Activated CD4-positive, alpha-beta T cell treated with anti-CD3 and anti-CD28 coated beads, Interleukin-2, Interleukin-4, amounts not matched to agents 100 ng/mL and 50 ng/mL, durations not matched to agents 16 hours and 8 hours (primary cell): Measurements from ENCODE around the gene FXYD2.

ENCODE experiments used
- DNase-seq: peaks from one replicate; pipeline ENCODE4 v3.0.0-alpha.2; 2020; ENCODE audit warnings: low spot score

Gene FXYD2

DNA sequence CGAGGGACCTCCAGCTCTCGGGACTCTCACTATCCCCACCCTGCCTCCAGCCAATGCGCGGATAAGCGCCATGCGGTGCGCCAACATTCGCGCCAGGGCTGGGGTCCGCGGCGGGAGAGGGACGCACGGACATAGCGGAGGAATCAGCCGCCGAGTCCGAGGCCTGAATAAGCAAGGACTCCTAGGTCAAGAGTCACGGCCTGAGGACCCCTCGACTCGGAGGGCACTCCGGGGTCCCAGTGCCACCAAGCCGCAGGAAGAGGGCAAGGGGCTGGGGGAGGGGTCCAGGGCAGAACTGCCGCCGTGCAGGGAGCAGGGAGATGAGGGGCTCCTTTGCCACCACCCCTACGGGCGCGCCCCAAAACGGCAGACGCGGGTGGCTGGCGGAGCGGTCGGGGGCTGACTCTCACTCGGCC, 28.1 kb downstream of the FXYD2 start:
- DNase-seq, result no peak

DNA sequence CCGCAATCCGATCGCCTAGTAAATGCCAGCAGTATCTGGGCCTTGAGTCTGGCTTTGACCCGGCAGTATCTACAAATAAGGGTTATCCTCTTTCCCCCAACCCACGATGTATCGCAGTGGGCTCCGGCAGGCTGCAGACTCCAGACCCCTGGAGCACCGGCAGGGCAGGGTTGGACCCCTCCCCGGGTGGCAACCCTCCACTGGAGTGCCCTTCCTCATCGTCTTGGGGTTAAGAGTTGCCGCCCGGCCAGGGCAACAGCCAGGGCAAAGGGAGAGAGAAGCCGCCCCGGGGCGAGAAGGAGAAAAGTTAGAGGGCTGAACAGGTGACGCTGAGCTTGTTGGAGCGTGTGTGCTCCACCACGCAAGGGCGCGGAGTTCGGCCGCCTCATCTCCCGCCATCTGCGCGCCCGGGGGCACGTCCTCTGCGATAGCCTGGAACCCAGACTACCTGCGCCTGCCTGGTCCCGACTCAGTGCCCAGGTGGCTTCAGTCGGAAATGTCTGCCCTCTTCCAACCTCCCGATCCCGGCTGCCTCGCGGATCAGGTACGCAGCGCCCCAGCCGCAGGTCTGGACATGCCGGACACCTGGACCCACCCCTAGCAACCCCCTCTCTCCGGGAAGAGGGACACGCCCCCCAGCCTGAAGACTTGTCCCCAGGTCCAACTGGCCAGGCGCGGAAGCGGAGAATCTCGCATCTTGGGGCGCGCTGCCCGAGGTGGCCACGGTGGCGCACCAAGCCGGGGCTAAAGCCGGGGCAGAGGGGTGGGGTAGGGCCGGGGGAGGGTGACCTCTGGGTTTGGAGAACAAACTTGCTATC, 28.7 kb downstream of the FXYD2 start:
- DNase-seq, result no peak

DNA sequence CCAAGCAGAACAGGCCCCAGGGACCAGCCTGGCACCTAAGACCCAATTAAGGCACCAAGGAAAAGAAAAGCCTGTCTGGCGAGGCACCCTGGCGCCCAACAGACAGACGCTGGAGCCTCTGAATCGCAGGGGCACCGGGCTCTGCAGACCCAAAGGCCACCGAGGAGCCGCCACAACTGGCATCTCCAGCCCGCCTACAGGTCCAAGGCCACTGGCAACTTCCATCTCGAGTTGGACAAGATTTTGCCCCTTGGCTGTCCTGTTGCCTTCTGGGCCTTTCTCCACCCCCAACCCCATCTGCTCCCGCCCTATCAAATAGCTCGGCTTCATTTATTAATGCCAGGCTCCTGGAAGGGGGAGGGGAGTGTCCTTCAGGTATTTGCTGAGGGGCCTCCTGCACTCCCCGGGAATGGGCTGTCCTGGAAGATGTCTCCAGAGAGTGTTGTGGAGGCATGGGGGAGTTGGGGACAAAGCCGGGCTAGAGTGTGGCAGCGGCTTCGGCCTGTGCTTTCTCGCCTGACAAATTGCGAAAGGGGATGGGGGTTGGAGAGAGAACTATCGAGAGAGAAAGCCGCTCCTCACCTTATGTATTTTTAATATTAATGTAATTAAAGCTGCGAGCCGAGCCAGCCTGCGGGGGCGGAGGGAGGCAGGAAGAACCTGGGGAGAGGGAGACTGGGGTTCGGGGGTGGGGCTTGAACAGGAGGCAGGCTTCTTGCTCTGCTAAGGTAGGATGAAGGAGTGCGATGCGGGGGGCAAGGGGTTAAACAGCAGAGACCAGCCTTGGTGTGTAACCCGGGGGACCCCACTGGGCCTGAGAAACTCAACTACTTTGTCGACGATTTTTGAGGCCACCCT, 29.5 kb downstream of the FXYD2 start:
- DNase-seq, result no peak

DNA sequence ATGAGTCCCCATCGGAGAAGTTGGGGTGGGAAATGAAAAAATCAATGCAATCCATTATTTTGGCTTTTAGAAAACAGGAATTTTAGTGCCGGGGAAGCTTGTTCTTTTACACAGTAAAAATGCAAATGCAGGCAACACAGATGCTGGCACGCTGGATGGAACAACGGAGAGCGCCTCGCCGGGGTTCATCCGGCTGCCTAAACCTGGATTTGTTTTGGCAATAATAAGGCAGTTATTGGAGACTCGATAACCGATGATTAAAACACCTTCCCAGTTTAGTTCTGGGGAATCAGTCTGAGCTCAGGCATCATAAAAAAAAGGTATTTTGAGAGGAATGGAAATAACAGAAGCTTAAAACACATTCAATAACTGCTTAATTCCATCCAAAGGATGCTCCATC, 30.4 kb downstream of the FXYD2 start:
- DNase-seq, result no peak

DNA sequence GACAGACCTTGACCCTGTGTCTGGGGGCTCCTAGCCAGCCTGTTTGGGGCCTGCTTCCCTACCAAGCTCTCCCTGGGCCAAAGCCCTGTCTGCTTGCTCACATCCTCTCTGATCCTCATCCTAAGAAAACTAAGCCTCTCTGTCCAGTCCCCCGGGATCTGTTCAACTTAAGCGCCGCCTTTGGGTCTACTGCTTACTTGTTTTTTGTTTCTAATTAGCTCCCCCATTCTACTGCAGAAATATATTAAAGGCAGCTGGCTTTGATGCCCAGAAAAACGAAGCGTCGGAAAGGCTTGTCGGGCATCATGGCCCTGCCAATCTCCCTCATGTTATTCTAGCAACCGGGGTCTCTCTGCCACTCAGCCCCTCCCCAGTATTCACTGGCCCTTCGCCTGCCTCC, 31.0 kb downstream of the FXYD2 start:
- DNase-seq, result no peak

DNA sequence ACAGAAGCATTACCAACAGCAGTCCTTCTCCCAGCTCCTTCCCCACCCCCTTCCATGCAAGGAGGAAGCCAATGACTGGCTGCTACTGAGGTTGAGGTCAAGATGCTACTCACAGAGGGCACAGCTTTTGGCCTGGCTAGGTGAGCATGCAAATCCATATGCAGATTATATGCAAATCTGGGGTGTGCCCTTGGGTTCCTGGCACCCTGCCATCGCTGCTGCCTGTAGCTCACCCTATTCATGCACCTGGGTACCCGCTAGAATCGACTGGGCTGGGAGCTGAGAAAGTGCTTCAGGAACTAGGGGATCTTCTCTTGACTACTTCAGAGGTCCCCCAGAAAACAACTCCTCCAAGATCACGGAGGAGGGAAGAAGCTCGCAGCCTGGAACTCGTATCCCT, 31.6 kb downstream of the FXYD2 start:
- no peak for DNase-seq

DNA sequence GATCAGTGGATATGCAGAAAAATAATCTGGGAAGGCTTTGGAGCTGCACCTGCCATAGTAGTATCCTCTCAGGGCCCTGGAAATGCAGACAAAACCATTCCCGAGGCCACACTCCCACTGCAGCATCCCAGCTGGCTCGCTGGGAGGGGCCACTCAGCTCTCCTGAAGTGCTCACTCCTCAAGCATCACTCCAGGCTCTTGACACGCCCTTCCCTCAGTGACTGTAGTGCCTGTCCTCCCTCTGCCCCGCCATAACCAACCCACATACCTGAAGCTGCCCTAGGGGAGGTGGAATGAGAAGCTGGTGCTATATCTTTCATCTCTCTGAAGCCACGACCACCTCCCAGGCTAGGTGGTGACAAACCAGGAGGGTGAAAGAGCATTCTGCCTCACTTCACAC, 32.3 kb downstream of the FXYD2 start:
- DNase-seq, result no peak

DNA sequence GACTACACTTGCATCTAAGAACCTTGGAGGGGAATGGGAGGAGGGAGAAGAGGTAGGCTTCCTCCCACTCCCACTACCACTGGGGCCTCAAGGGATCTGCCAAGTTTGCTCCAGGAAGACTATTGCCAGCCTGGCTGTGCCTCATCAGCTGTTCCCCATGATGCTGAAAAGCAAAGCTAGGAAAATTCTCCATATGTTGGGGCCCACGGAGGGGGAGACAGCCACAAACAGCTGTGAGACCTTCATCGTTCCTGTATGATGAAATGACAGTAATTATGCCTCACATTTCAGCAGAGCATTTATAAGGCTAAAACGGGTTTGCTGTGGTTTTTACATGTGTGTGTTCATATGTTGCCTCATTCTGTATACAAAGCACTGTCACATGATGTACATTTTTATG, 34.3 kb downstream of the FXYD2 start:
- DNase-seq, result no peak

DNA sequence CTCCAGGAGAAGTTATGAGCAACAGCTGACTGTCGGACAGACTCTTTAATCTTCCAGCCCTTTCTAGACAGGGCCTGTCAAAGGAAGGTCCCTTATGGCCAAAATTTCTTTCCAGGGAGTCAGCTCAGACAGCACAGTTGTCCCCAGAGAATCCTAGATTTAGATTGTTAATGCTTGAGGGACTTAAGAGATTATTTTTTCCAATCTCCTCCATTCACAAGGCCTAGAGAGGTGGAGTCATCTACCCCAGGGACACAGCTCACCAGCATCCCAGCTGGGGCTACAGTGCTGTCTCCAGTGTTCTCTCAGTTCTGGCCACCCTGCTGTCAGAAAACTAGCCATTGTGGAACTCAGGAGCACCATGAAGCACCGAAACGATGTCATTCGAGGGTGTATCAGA, 35.3 kb downstream of the FXYD2 start:
- DNase-seq, result no peak

DNA sequence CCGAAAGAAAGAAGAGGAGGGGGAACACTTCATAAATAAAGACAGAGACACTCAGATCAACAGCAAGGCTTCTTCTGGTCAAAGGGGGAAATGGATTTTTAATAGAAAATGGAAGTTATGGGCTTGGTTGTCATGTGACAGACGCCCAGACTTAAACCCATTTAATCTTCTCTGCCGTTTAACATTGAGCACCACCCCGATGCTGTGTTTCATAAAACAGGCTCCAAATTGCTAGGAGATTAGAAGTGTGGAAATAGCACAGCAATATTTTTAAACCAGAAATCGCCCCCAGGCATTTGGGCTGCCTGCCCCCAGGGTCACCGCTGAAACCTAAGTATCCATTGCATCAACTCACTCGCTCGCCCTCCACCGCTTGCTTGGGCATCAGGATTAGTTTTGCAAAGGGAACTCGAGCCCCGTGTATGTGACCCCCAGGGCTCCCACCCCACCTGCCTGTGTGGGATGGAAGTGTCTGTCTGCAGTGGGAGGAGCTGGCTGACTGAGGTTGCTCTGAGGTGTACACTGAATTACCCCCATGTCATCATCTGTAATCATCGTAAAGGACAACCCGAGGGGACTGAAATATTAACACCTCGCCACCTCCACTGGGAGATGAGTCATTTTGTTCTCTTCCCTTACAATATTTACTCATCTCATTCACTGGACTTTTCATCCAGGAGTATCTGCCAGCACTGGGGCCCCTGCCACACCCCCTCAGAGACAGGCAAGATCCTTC, 38.2 kb downstream of the FXYD2 start:
- DNase-seq, result no peak

DNA sequence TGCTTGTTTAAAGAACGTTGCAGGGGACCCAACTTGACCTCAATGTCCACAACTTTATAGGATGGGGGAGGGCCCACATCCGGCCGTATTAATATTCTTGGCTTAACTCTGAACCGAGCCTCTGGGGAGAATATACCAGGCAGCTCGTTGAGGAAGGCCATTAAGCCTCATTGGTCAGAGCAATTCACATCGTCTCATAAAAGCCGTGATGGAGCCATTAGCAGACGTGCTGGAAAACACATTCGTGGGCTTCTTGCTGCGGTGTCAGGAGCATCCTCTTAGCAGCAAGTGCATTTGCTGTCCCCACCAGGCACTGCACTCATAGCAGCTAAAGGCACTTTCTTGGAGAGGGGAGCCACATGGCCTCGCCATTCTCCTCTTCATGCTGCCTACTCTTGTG, 42.4 kb downstream of the FXYD2 start:
- DNase-seq, result no peak

DNA sequence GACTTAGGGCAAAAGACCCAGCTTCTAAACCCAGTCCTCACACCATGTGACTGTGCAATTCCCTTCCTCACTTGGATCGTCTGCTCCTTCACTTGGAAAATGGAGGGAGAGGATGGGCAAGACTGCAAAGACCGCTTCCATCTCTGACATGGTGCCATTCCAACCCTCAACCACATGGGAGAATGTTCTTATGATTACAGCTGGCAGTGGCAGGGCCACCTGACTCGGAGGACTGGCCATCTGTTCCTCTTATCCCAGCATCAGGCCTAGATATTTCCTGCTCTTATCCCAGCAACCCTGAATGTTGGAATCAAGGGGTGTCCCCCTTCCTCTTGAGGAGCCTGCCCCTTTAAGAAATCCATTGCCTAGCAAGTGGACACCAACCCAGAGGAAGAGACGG, 42.9 kb downstream of the FXYD2 start:
- DNase-seq, result no peak

DNA sequence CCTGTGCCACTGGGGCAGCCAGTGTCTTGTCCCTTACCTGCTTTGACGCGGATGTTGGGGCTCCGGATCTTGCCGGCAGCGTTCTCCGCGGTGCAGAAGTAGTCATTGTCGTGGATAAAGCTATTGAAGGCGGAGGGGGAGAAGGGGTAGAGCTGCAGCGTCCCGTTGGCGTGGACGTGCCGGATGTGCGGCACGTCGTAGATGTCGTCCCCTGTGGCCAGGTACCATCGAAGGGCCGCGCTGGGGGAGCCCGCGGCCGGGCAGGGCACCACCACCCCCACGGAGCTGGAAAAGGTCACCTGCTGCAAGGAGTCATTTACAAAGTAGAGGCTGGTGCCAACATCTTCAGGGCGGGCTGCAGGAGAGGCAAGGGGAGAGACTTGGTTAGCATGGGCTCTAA, 44.1 kb downstream of the FXYD2 start:
- no peak for DNase-seq

DNA sequence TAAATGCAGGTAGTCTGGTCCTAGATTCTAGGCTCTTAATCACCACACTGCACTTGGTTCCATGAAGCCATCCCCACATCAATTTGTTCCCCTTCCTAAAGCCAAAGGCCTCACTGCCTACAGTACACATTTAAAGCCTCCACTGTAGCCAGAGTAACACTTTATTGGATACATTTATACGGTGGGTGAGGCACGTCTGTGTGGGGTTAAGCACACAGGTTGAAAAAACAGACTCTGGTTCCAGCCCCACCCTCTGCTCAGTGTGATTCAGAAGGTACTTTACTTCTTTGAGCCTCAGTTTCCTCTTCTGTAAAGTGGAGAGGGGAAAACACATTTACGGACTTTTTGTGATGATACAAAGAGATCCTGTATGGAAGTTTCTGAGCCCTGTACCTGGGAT, 50.0 kb downstream of the FXYD2 start:
- DNase-seq, result no peak

DNA sequence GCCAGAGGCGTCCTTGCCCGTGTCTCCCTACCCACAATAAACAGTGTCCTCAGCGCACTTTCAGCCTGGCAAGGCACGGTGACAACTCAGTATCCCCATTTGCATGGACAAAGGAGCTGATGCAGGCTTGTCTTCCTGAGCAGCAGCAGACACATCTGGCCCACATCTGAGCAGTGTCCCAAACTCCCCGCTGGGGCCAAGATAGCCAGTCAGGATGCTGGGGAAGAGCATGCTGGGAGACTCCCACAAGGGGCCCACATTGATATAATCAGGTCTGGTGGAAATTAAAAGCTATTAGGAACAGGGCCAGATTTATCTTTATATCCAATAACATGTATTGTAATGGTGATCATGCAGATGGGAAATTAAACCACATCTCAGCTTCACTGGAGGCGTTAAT, 52.2 kb downstream of the FXYD2 start:
- no peak for DNase-seq

DNA sequence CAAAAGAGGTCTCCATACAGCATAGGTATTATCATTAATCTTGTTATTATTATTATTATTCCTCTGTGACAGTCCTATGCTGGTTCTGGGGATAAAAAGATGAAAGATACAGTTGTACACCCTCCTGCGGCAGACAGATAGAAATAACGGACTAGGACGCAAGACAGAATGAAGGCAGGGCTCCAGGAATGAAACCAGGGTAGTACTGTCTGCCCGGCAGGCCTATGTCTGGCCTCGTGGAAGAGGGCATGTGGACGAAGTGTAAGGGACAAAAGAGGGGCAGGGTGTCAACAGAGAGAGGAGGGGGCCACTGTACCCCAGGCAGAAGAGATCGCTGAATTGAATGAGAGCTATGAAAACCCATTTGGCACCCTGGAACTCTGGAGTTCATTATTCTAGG, 52.7 kb downstream of the FXYD2 start:
- DNase-seq, result no peak

DNA sequence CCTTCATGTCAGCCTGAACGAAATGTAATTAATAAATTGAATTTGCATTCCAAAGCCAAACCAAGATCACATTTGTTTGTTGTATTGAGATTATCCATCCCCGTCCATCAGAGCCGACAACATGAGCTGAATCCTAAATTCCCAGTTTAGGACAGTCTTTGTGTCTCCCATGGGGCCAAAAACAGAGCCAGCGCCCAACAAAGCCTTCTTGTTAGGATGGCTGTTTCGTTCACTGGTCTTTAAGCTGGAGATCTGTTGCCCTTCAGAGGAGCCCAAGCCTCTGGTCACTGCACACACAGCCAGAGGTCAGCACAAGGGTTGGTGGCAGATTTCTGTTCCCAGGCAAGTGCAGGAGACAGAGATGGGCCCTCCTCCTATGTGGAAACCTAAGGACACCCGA, 53.3 kb downstream of the FXYD2 start:
- DNase-seq, result no peak

DNA sequence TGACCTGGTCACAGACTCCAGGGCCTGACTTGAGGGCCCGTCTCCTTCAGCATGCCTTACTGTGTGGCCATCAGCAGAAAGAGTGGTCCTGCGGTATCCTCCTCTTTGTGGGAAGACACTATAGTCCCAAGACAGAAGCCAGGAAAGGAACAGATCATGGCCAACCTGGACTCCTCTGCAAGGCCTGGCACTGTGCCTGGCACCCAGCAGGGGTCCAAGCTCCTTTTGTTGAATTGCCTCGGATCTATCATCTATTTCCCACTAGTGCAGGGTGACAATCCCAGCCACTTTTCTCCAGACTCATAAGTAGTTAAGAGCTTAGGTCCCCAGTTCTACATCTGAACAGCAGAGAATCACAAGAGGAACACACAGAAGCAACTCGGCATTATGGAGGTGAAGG, 54.5 kb downstream of the FXYD2 start:
- no peak for DNase-seq
